H54 (cell line): ENCODE results near the gene CDKAL1.
A peak's percentile ranks its signal among the peaks of the same experiment; 100 is the strongest.

Experiments
- DNase-seq: peaks from one replicate; pipeline ENCODE4 v3.0.0; 2011; ENCODE audit warnings: low spot score, mixed read lengths; ENCODE audit not compliant: insufficient read length
- FAIRE-seq: peaks from 3 replicates; lab custom pipeline; 2011; peaks lifted over from hg19 to GRCh38; lab: Jason Lieb, UNC
- POLR2A ChIP-seq: IDR thresholded peaks from 2 replicates; pipeline ENCODE4 v1.6.1; 2011; ENCODE audit warnings: low read depth, mild to moderate bottlenecking, low read length

CDKAL1 gene

DNA sequence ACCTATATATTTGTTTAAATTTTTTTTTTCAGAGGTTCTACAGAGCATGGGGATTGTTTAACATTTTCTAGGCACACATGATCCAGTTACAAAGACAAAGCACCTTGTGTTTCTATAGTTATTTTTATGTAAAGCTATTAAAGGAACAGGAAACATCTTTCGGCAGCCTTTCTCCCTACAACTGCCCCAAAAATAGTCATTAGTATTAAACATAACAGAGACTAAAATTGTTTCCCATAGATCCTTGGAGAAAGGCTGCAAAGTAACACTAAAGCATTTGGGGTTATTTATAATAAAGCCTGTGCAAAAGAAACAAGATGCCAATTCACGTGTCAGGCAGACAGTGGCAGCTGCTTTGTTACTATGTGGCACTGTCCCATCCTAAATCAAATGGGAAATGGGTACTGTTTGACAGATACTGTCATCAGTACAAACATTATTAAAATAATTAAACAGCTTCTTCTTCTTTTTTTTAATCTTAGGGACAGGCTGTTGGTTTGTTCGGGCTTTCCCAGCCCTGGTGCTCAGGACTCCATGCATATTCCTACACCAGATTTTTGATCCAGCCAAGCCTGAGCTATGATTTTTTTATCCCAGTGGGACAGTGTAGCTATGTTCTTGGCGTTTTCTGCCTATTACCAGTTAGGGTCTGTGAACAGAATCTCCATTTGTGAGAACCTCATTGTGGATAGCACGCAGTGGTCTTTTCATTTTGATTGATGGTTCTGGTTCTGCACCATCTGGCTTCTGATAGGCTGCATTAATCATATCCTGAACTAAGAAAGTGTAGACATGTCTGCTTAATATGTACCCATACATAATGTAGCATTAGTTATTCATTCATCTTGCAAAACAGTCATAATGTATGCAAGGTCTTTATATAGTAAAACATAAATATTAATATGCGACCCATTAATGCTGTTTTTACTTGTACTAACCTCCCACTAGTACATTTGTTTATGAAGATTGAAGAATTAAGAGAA is 598.9 kb downstream of the CDKAL1 start:
- no peak for TF ChIP-seq POLR2A
- FAIRE-seq (no peak), DNase-seq (no peak)

DNA sequence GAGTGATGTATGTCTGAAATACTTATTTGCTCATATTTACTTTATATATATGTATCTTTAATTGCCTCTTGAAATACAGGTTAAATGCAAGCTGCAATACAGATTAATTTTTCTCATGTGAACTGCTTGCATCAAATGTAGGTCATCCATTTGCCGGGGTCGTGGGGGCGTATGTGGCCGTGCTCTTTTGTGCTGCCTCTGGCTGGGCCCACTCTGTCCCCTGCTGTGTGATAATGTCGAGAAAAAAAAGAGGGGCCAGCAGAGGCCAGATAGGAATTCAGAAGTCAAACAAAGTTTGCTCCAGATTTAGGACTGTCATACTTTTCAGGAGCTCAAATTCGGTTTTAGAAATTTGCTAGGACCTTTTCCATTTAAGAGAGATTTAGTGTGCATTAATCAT is 599.6 kb downstream of the CDKAL1 start:
- FAIRE-seq (no peak), DNase-seq (no peak)
- TF ChIP-seq POLR2A: no peak

DNA sequence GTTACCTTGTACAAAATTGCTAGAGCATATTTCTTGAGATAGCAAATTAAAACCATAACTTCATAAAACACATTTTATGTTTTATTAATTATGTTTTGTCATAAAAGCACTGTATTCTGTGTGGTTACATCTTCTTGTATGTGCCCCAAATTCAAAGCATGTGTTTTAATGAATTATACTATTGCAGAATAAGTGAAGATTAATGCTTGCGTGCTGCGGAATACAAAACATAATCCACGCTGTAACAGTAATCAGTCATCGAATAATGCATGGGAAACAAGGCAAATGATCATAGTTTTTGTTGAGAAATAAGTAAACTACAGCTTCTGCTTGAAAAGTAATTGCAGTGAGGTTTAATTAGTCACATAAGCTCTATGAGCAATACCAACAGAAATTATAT is 600.1 kb downstream of the CDKAL1 start:
- TF ChIP-seq POLR2A: no peak
- FAIRE-seq: no peak
- no peak for DNase-seq

DNA sequence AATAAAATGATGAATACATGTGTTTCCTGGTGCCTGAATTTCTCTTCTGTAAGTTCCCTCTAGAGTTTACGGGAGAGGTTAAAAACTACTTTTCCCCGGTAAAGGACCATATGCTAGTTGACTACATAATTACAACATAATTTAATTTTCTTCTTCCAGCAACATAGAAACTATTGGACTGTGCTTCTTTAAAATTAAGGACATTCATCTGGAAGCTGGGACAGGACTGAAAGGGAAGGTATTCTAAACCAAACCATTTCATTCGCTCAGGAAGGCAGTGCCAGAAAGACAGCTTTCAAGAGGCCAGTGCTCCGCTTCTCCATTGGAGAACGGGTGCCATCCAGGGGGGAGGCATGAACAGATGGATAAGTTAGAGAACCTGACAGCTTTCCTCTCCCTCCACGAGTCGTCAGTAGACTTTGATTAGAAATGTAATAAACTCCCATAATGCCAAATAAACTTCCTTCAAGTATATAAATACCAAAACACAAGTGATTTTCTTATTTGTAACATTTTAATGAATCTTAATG is 601.3 kb downstream of the CDKAL1 start:
- DNase-seq (no peak), FAIRE-seq (no peak)
- TF ChIP-seq POLR2A: no peak

DNA sequence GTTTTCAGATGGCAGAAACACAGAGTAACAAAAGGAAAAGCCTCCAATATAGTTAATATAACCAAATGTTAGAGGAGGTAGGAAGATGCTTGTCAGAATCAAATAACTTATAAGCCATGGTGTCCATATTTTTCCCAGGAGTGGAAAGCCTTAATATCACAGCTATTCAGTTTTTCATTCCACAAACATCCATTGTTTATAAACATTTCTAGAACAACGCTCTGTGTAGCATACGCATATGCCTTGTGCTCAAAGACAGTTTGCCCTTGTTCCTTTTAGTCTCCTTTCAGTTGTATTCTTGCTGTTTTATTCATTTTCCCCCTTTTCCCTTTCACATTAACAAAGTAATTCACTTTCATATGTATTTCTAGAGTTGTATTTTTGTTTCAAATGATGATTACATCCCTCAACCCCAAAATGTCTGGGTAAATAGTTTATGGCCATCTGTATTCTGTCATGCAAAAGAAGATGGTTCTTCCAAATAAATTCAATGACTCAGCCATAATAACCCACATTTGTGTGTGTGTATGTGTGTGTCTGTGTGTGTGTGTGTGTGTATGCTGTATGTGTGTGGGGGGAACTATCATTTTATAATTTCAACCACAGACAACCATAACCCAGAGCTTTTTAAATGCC is 603.6 kb downstream of the CDKAL1 start:
- DNase-seq (no peak), FAIRE-seq (peak; percentile 20)
- TF ChIP-seq POLR2A: no peak

DNA sequence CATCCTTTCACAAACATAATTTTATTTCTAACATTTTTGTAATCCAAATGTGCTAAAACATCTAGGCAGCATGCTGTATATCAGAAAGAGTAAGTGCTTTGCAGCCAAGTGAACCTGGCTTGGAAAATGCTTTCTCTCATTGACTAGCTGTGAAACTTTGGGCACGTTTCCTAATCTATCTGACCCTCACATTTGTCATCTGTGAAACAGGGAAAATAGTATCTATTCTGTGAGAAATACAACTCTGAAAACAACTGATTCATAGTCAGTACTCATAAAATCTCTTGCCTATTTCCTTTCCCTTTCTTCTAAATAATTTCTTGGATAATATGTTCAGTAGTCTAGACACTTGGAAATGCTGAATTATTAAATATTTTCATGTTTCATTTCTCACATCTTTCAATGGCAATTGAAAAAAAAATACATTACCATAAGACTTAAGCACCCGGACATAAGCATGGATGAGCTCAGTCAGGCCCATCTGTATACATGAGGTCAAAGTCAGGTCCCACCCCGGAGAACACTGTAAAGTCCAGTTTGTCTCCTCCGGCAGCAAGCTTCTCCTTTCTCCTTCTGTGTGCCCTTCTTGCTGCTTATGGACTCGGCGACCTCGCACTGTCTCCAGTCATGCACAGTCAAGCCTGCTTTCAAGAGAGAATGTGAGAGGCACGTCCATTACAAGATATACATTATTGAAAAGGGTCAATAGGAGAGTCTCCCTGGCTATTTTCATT is 604.2 kb downstream of the CDKAL1 start:
- TF ChIP-seq POLR2A: no peak
- DNase-seq (no peak), FAIRE-seq (no peak)

DNA sequence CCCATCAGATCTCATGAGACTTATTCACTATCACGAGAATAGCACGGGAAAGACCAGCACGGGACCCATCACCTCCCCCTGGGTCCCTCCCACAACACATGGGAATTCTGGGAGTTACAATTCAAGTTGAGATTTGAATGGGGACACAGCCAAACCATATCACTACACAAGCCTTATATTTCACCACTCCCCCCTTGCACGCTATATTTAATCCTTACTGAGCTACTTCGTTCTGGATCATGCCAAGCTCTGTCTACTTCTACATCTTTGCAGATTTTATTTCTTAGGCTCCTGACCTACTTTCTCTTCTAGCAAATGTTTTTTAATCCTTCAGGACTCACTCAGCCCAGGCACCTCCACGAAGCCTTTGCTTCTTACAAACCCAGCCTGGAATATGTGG is 606.7 kb downstream of the CDKAL1 start:
- FAIRE-seq: no peak
- TF ChIP-seq POLR2A: no peak
- DNase-seq: no peak

DNA sequence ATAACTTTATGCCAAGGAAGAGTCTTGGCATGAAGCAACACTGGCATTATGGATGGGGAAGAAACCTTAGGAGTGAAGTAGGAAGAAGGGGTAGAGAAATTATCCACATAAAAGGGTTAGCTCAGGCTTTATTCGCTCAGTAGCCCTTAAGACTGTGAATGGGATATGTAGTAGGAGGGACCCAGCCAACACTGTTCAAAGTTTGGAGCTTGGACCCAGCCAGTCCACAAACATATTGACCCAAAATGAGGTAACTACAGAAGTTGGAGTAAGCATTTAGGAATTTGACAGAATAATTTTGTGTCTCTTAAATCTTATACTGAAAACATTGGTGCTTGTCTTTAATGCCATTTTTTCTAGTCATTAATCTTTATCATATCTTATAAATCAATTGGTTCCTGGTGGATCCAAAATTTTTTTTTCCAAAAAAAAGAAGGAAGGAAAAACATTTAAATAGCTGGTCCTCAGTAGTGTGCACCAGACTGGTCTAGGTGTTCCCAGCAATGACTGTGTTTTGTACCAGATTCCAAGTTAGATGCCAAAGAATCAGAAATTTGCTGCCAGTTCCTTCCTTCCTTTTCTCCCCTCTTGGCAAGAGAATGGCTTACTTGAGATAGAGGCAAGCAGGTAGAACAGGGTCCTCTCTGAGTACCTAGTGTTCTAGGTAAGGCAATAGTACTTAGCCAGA is 607.5 kb downstream of the CDKAL1 start:
- no peak for DNase-seq
- no peak for TF ChIP-seq POLR2A
- no peak for FAIRE-seq

DNA sequence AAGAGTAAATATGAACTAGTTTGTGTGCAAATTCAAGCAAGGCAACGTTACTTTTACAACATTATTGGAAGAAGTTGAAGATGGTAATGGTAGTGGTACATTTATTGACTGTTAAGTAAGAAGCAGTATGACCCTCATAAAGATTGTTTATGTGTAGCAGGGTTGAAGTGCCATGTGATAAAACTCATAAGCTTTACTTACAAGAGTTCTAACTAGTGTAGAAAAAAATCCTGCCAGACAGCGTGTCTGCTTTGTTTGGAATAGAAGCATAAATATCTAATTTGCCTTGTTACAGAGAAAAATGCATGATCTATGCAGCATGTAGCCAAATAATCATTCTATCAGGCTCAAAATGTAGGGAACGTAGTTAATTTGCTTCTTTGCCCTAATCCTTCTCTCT is 608.5 kb downstream of the CDKAL1 start:
- no peak for FAIRE-seq

DNA sequence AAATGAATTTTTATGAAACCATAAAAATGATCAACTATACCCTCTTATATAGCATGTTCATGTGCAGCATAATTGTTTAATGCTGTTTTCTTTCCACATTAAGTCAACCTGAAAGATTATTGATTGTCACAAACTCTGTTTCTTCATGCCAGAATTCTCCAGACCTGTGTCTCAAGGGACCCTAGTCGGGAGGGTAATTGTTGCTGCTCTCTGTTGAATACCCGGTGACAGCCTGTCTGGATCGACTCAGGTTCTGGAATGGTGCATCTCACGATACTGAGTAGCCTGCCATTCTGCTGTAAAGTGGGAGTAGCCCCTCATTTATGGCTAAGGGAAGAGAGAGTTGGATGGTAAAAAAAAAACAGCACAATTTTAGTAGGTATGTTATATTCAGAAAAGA is 609.4 kb downstream of the CDKAL1 start:
- TF ChIP-seq POLR2A: no peak
- no peak for FAIRE-seq
- DNase-seq: no peak

More for the DNA sequence above, 608.5 kb downstream of the CDKAL1 start:
- no peak for TF ChIP-seq POLR2A
- no peak for DNase-seq

DNA sequence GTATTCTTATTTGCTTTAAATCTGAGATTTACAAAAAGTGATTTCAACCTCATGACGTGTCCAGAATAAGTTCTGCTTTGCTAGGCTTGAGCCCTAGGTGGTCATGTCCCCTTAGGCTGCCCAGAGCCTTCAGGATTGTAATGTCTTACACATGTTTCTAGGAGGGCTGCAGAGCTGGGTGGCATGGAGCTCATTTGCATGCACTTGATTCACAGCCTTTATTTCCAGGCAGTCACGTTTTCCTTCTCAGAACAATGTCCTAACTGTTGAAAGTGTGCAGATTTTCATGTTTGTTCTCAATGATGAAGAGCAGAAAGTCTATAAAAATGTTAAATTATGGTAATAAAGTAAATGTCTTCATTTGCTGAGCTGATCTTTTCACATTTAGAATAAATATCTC is 610.7 kb downstream of the CDKAL1 start:
- no peak for FAIRE-seq
- TF ChIP-seq POLR2A: no peak
- no peak for DNase-seq

DNA sequence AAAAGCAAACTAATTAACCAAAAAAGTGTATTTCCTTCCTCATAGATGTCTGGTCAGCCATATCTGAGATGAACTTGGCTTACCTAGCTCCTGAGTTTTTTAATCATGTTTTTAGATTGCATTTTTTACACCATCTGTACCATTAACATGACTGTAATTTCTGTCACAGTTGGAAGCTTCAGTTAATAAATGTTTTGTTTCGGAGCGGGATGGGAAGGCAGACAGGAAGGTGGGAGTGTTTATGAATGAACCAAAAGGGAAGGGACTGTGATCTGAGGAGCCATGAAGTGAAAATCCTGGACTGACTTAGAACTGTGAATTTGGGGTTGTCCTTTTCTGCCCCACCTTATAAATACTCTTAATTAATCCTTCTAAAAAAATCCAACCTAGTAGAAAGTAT is 613.7 kb downstream of the CDKAL1 start:
- TF ChIP-seq POLR2A: no peak
- DNase-seq (no peak), FAIRE-seq (no peak)

DNA sequence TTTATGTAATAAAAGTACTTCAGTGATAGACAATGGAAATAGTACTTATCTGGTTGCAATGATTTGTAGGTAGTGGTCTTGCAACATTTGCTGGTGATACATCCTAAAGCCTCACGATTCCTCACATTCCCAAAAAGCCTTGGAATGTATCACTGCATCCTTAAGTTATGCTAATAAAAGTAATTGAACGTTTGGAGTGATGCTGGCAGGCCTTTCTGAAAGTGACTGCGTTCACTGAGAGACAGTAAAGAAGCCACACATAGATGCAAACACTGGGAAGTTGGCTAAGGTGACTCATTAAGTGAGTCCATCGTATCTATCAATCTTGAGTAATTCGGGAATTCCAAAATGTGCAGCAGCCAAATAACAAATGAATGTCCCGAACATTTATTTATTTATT is 615.2 kb downstream of the CDKAL1 start:
- no peak for TF ChIP-seq POLR2A
- DNase-seq: peak; percentile 5
- no peak for FAIRE-seq
